Measurements from ENCODE around the gene KIAA1328.

DNA sequence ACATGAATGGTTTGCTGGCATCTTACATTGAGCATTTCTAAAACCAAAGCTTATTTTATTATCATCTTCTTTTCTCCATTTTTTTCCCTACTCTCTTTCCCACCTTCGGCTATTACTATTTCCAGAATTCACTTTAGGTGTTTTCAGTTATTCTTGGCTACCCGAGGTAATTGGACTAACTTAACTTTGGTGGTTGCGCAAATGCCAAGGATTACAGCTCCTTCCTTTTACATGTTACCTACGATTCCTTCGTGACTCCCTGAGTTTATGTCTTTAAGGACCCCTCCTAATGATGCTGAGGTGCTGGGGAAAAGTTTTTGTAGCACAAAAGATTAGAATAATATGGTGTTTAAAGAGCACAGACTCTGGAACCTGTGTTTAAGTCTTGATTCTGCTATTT is 14.3 kb downstream of the KIAA1328 start:
- TF ChIP-seq, protein P1, sequence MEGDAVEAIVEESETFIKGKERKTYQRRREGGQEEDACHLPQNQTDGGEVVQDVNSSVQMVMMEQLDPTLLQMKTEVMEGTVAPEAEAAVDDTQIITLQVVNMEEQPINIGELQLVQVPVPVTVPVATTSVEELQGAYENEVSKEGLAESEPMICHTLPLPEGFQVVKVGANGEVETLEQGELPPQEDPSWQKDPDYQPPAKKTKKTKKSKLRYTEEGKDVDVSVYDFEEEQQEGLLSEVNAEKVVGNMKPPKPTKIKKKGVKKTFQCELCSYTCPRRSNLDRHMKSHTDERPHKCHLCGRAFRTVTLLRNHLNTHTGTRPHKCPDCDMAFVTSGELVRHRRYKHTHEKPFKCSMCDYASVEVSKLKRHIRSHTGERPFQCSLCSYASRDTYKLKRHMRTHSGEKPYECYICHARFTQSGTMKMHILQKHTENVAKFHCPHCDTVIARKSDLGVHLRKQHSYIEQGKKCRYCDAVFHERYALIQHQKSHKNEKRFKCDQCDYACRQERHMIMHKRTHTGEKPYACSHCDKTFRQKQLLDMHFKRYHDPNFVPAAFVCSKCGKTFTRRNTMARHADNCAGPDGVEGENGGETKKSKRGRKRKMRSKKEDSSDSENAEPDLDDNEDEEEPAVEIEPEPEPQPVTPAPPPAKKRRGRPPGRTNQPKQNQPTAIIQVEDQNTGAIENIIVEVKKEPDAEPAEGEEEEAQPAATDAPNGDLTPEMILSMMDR (IDR thresholded peaks at IDR 0.05; ENCODE audit: insufficient read depth, low read length): no peak
- TF ChIP-seq GABPA (IDR thresholded peaks at IDR 0.05; ENCODE audit: low read depth): no peak
- no peak for TF ChIP-seq REST (IDR thresholded peaks at IDR 0.05; ENCODE audit: insufficient replicate concordance, low read depth)
- TF ChIP-seq POLR2AphosphoS5 (IDR thresholded peaks at IDR 0.05; ENCODE audit: low read depth): no peak
